ENCODE measurements around the gene TMEM131.

TMEM131 gene

DNA sequence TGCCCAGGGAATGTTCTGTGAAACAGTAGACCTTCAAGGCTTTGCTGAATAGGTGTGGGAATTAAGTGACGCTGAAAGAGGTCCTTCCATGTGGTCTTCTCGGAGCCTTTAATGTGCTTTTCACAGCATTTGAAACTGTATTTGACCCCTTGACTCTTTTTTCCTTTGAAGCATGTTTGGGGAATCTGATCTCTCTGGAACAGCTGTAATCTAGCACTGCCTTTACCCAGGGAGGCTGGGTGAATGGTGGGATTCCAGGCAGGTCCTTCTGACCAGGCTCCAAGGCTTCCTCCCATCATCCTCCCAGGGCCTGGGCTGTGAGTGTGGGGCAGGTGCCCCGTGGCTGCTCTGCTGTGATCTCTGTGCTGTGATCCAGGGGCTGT, 278.1 kb downstream of the TMEM131 start:
- Histone ChIP-seq H3K36me3 (ENCODE audit: control insufficient read depth in 1 of 2, insufficient read depth in 2 of 2, low read depth in 1 of 2, low read length in 2 of 2) (no peaks in the 10 kb centered on the region), H2BK120ac (ENCODE audit: low read depth, low read length) (no peak overlapping the region), H2BK15ac (ENCODE audit: low read depth, poor library complexity, severe bottlenecking) (no peak overlapping the region), H2BK5ac (ENCODE audit: low read depth, low read length, poor library complexity, severe bottlenecking) (no peak overlapping the region), H3K4ac (ENCODE audit: low read depth in 1 of 2, low read length in 2 of 2) (no peak overlapping the region), H3K79me1 (replicated peaks; ENCODE audit: low read length, poor library complexity, severe bottlenecking) (no peaks in the 10 kb centered on the region), H2AK5ac (ENCODE audit: low read length, severe bottlenecking) (no peak overlapping the region), H3K18ac (ENCODE audit: low read depth in 1 of 2, low read length in 2 of 2) (no peak overlapping the region), H3K27ac (ENCODE audit: low read length, poor library complexity, severe bottlenecking) (no peak overlapping the region), H3K4me3 (ENCODE audit: insufficient read depth in 1 of 2, low read depth in 1 of 2, low read length in 2 of 2) (no peak overlapping the region), H4K91ac (ENCODE audit: low read length) (no peak overlapping the region), H2BK12ac (ENCODE audit: low read length in 2 of 2) (no peak overlapping the region), H3K4me2 (ENCODE audit: low read length, poor library complexity, severe bottlenecking) (no peak overlapping the region), H3K9ac (ENCODE audit: low read length) (no peak overlapping the region), H3K27me3 (ENCODE audit: control insufficient read depth in 1 of 2, insufficient read depth in 1 of 2, low read length in 2 of 2) (peaks cover 12 to 46% of the 10 kb centered on the region in 2 experiments), H3K23ac (ENCODE audit: low read length in 2 of 2) (no peak overlapping the region), H3K4me1 (ENCODE audit: control insufficient read depth, insufficient read depth, low read depth, low read length) (peaks cover 2% of the 10 kb centered on the region), H4K8ac (ENCODE audit: low read length) (no peak overlapping the region), H2AFZ (ENCODE audit: low read depth, low read length) (no peak overlapping the region), H3K14ac (ENCODE audit: low read length in 2 of 2) (no peak overlapping the region), H3K9me3 (ENCODE audit: control insufficient read depth, low read length) (no peaks in the 10 kb centered on the region)
- 58% methylated on average over 3 of the region's 3 CpGs for WGBS
- no peak for DNase-seq

DNA sequence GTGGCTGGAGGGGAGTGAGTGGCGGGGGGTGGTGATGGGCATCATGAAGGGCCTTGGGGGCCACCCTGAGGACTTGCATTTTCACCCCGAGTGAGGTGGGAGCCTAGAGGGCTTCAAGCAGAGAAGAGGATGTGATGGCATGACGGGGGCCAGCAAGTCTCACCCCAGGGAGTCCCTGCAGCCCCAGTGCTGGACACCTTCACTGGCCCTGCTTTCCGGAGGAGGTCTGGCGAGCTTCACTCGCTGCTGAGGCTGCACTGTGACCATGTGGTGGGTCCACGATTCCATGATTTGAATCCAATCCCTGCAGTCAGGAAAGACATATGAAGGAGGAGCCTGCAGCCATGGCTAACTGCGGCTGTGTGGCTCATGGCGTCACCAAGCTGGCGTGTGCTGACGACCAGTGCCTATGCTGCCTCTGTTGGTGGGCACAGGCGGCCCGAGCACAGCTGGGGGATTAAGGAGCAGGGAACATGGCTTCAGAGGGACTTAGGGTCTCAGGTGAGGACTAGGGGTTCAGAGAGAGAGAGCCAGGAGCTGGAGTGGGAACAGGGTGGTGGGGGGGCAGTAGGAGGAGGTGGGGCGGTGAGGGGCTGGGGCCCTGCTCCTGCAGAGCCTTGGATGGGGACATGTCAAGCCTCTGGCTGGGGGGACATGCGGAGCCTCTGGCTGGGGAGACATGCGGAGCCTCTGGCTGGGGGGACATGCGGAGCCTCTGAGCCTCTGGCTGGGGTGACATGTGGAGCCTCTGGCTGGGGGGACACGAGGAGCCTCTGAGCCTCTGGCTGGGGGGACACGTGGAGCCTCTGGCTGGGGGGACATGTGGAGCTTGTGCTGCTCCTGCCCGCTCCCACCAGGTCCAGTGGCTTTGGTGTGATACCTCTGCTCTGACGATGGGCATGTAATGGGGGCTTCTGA, 278.8 kb downstream of the TMEM131 start:
- Histone ChIP-seq H3K4me1 (ENCODE audit: control insufficient read depth, insufficient read depth, low read depth, low read length) (peaks cover 2% of the 10 kb centered on the region), H2BK5ac (ENCODE audit: low read depth, low read length, poor library complexity, severe bottlenecking) (no peak overlapping the region), H2BK120ac (ENCODE audit: low read depth, low read length) (no peak overlapping the region), H3K27me3 (ENCODE audit: control insufficient read depth in 1 of 2, insufficient read depth in 1 of 2, low read length in 2 of 2) (peaks cover 12 to 46% of the 10 kb centered on the region in 2 experiments), H2AK5ac (ENCODE audit: low read length, severe bottlenecking) (no peak overlapping the region), H3K4ac (ENCODE audit: low read depth in 1 of 2, low read length in 2 of 2) (no peak overlapping the region), H4K8ac (ENCODE audit: low read length) (no peak overlapping the region), H3K4me3 (ENCODE audit: insufficient read depth in 1 of 2, low read depth in 1 of 2, low read length in 2 of 2) (no peak overlapping the region), H4K91ac (ENCODE audit: low read length) (peak overlapping the region; percentile 83), H3K4me2 (ENCODE audit: low read length, poor library complexity, severe bottlenecking) (no peak overlapping the region), H2BK12ac (ENCODE audit: low read length in 2 of 2) (peak overlapping the region in 1 of 2 experiments; percentile 56), H2AFZ (ENCODE audit: low read depth, low read length) (no peak overlapping the region), H3K23ac (ENCODE audit: low read length in 2 of 2) (no peak overlapping the region), H3K18ac (ENCODE audit: low read depth in 1 of 2, low read length in 2 of 2) (no peak overlapping the region), H3K14ac (ENCODE audit: low read length in 2 of 2) (peak overlapping the region in 1 of 2 experiments; percentile 7), H3K27ac (ENCODE audit: low read length, poor library complexity, severe bottlenecking) (no peak overlapping the region), H2BK15ac (ENCODE audit: low read depth, poor library complexity, severe bottlenecking) (peak overlapping the region; percentile 9), H3K9me3 (ENCODE audit: control insufficient read depth, low read length) (no peaks in the 10 kb centered on the region), H3K79me1 (replicated peaks; ENCODE audit: low read length, poor library complexity, severe bottlenecking) (no peaks in the 10 kb centered on the region), H3K9ac (ENCODE audit: low read length) (no peak overlapping the region), H3K36me3 (ENCODE audit: control insufficient read depth in 1 of 2, insufficient read depth in 2 of 2, low read depth in 1 of 2, low read length in 2 of 2) (no peaks in the 10 kb centered on the region)
- 92% methylated on average over 21 of the region's 21 CpGs for WGBS
- no peak for DNase-seq

DNA sequence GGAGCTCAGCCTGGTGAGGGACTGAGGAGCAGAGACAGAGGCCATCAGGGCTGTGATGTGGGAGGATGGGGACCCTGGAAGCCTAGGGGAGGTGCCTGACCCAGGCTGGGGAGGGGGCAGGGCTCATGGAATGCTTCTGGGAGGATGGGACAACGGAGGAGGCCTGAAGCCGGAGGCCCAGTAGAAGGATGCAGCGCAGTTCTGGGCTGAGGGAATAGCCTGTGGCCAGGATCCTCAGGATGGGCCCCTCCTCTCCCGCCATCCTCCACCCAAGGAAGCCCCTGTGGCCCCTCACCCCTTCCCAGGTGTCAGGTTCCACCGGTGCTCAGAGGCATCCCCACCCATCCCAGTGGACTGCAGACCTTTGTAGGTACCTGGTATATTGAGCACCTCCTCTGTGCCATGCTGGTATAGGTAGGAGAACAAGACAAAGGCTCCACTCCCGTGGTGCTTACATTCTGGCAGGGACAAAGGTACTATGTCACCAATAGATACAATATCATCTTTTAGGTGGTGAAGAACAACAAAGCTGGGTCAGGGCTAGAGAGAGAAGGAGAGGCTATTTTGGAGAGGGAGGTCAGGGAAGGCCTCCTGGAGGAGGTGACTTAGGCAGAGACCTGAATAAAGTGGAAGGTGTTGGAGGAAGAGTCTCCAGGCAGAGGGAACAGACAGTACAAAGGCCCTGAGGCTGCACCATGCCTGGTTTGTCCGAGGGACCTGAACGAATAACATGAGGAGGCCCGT, 279.6 kb downstream of the TMEM131 start:
- H3K27ac ChIP-seq (ENCODE audit: low read length, poor library complexity, severe bottlenecking) = no peak overlapping the region
- H3K9me3 ChIP-seq (ENCODE audit: control insufficient read depth, low read length) = no peaks in the 10 kb centered on the region
- H2BK5ac ChIP-seq (ENCODE audit: low read depth, low read length, poor library complexity, severe bottlenecking) = no peak overlapping the region
- H2BK120ac ChIP-seq (ENCODE audit: low read depth, low read length) = no peak overlapping the region
- WGBS = 88% methylated on average over 8 of the region's 9 CpGs
- H2AFZ ChIP-seq (ENCODE audit: low read depth, low read length) = no peak overlapping the region
- H3K14ac ChIP-seq (ENCODE audit: low read length in 2 of 2) = peak overlapping the region in 1 of 2 experiments; percentile 11
- H3K4me2 ChIP-seq (ENCODE audit: low read length, poor library complexity, severe bottlenecking) = no peak overlapping the region
- H3K79me1 ChIP-seq (replicated peaks; ENCODE audit: low read length, poor library complexity, severe bottlenecking) = no peaks in the 10 kb centered on the region
- H3K4me3 ChIP-seq (ENCODE audit: insufficient read depth in 1 of 2, low read depth in 1 of 2, low read length in 2 of 2) = no peak overlapping the region
- no peak overlapping the region for H3K18ac ChIP-seq (ENCODE audit: low read depth in 1 of 2, low read length in 2 of 2)
- no peaks in the 10 kb centered on the region for H3K36me3 ChIP-seq (ENCODE audit: control insufficient read depth in 1 of 2, insufficient read depth in 2 of 2, low read depth in 1 of 2, low read length in 2 of 2)
- H3K23ac ChIP-seq (ENCODE audit: low read length in 2 of 2) = no peak overlapping the region
- H3K4me1 ChIP-seq (ENCODE audit: control insufficient read depth, insufficient read depth, low read depth, low read length) = peaks cover 2% of the 10 kb centered on the region
- no peak overlapping the region for H4K8ac ChIP-seq (ENCODE audit: low read length)
- peak overlapping the region; percentile 9 for H2BK15ac ChIP-seq (ENCODE audit: low read depth, poor library complexity, severe bottlenecking)
- H3K4ac ChIP-seq (ENCODE audit: low read depth in 1 of 2, low read length in 2 of 2) = peak overlapping the region in 1 of 2 experiments; percentile 46
- H2AK5ac ChIP-seq (ENCODE audit: low read length, severe bottlenecking) = no peak overlapping the region
- peak overlapping the region; percentile 29 to 38 for H2BK12ac ChIP-seq (ENCODE audit: low read length in 2 of 2)
- H3K9ac ChIP-seq (ENCODE audit: low read length) = no peak overlapping the region
- DNase-seq = no peak
- no peak overlapping the region for H4K91ac ChIP-seq (ENCODE audit: low read length)
- peaks cover 17 to 54% of the 10 kb centered on the region in 2 experiments for H3K27me3 ChIP-seq (ENCODE audit: control insufficient read depth in 1 of 2, insufficient read depth in 1 of 2, low read length in 2 of 2)
